OCI-LY7 (cell line): ENCODE measurements around the gene GJB4.
A peak's percentile ranks its signal among the peaks of the same experiment; 100 is the strongest.

Experiments
- EZH2phosphoT487 ChIP-seq: fragments of 200-600 bp; sonication (generic); IDR thresholded peaks from 2 replicates; pipeline ENCODE4 v1.6.1; 2018; ENCODE audit warnings: low read depth, borderline replicate concordance, mild to moderate bottlenecking, mixed run types, antibody characterized with exemption, low read length, moderate library complexity, mixed read lengths
- TF ChIP-seq, protein P1 (sequence below): fragments of 200-600 bp; sonication (generic); conservative IDR thresholded peaks from 2 replicates; pipeline ENCODE4 v1.5.1; 2014; ENCODE audit warnings: mild to moderate bottlenecking, antibody characterized with exemption, low read length, moderate library complexity, mixed read lengths

DNA sequence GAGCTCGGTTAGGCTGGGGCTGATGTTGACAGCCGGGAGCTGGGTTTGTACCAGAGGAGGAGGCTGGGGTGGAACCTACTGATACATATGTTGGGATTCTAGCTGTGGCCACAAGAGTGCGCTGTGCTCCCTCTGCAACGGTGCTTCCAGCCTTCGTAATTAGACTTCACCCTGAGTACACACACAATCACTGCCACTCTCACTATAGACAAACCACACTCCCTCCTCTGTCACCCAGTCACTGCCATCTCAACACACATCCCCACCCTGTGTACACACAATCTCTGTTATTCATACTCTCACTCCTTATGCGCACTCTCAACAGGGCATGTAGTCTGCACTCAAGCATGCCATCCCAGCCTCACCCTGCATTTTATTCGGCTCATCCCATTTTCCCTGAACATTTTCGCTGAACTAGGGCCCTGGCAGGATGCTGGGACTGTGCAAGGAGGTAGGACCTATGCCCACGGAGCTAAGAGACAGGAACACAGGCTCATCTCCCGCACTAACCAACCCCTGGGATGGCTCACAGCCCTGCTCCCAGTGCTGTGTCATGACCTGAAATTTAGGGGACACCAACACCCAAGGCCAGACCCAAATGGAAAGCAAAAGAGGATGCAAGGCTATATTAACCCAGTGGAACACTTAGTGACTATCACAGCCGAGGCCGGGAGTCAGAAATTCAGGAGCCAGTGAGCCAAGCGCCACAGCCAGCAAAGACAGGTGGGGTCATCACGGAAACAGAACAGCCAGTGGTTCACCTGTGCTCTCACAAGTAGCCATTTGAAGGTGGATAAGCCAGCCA, 27.2 kb downstream of the GJB4 start:
- TF ChIP-seq, protein P1, sequence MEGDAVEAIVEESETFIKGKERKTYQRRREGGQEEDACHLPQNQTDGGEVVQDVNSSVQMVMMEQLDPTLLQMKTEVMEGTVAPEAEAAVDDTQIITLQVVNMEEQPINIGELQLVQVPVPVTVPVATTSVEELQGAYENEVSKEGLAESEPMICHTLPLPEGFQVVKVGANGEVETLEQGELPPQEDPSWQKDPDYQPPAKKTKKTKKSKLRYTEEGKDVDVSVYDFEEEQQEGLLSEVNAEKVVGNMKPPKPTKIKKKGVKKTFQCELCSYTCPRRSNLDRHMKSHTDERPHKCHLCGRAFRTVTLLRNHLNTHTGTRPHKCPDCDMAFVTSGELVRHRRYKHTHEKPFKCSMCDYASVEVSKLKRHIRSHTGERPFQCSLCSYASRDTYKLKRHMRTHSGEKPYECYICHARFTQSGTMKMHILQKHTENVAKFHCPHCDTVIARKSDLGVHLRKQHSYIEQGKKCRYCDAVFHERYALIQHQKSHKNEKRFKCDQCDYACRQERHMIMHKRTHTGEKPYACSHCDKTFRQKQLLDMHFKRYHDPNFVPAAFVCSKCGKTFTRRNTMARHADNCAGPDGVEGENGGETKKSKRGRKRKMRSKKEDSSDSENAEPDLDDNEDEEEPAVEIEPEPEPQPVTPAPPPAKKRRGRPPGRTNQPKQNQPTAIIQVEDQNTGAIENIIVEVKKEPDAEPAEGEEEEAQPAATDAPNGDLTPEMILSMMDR = peak; percentile 86
- no peak for TF ChIP-seq EZH2phosphoT487
